Spleen (tissue), 11 donors: ENCODE data around the gene MTCP1. TPM values are rescaled to one million over a fixed set of nuclear protein-coding genes. Genes with fewer than 3 reads are reported as not detected.

ENCODE experiments used
- DNase-seq: peaks from one replicate; pipeline ENCODE4 v3.0.0-alpha.2; 2020
- H3K27ac ChIP-seq, 8 donors: fragments of 200-600 bp; sonication (generic) in 7 of 8; 1 replicate in 4 of 8; 2 replicates in 4 of 8; pipeline versions ENCODE4 v1.5.0 to v1.8.0; 2016 to 2021; ENCODE audit warnings: inconsistent platforms in 4 of 8, mild to moderate bottlenecking in 4 of 8, moderate library complexity in 1 of 8
- H3K27me3 ChIP-seq, 7 donors: fragments of 200-600 bp; sonication (generic) in 6 of 7; replicated peaks in 1 of 7; 1 replicate in 4 of 7; 2 replicates in 3 of 7; pipeline versions ENCODE4 v1.5.0 to v1.8.0; 2016 to 2021; ENCODE audit warnings: inconsistent platforms in 3 of 7, mild to moderate bottlenecking in 1 of 7
- H3K36me3 ChIP-seq, 6 donors: fragments of 200-600 bp; sonication (generic) in 5 of 6; 1 replicate in 4 of 6; 2 replicates in 2 of 6; pipeline versions ENCODE4 v1.5.0 to v1.8.0; 2016 to 2021; ENCODE audit warnings: inconsistent platforms in 2 of 6
- H3K4me1 ChIP-seq, 6 donors: fragments of 200-600 bp; sonication (generic) in 5 of 6; 1 replicate in 3 of 6; 2 replicates in 3 of 6; pipeline versions ENCODE4 v1.5.0 to v1.8.0; 2016 to 2021; ENCODE audit warnings: inconsistent platforms in 3 of 6
- H3K4me3 ChIP-seq, 8 donors: fragments of 200-600 bp; sonication (generic) in 7 of 8; 1 replicate in 4 of 8; 2 replicates in 4 of 8; pipeline versions ENCODE4 v1.5.0 to v1.8.0; 2016 to 2021; ENCODE audit warnings: inconsistent platforms in 4 of 8, mild to moderate bottlenecking in 4 of 8, moderate library complexity in 2 of 8
- H3K9me3 ChIP-seq, 8 donors: fragments of 200-600 bp; sonication (generic) in 7 of 8; 1 replicate in 4 of 8; 2 replicates in 4 of 8; pipeline versions ENCODE4 v1.5.0 to v1.8.0; 2016 to 2021; ENCODE audit warnings: inconsistent platforms in 4 of 8
- POLR2A ChIP-seq, 3 donors: fragments of 450-650 bp; IDR thresholded peaks; one replicate each; pipeline ENCODE4 v1.5.1; 2017; ENCODE audit warnings: antibody characterized with exemption in 3 of 3, mild to moderate bottlenecking in 1 of 3
- POLR2AphosphoS5 ChIP-seq, 3 donors: sonication (generic); formaldehyde crosslinking; IDR thresholded peaks; one replicate each; pipeline ENCODE4 v1.5.1; 2017; ENCODE audit warnings: antibody characterized with exemption in 3 of 3
- WGBS, 5 donors: extraction: QIAGEN DNeasy Blood & Tissue Kit in 3 of 5; methylation state at CpG; one replicate each; pipeline versions ENCODE4 v1.1.5 to v1.1.7; 2013 to 2018; 5-methylcytosine and 5-hydroxymethylcytosine counted together
- intact Hi-C: fragments of 100-400 bp; cut with DNase I; formaldehyde crosslinking; loops from one replicate; pipeline ENCODE4 v1.15.0; 2023; ENCODE audit warnings: low total_unique reads
- polyA plus RNA-seq, 3 donors: library from polyadenylated mRNA; stranded (reverse); fragments of 200-250 nt; gene quantifications; one replicate each; pipeline ENCODE4 v1.2.1, GENCODE V29; 2013
- total RNA-seq, 7 donors: library from RNA; depleted of rRNA in 3 of 7; stranded (reverse); fragments of >200 nt in 3 of 7; fragmentation: NEBNext Ultra II Directional in 4 of 7; extraction: Animal tissue kit (Norgen Biotek cat#: 25700) in 4 of 7; gene quantifications; one replicate each; pipeline versions ENCODE4 v1.1.0 to v1.2.1, GENCODE V29; 2016 to 2021
- TF ChIP-seq, protein P1 (sequence below), 11 experiments: fragments of 200-600 bp in 7 of 11; fragments of 450-650 bp in 4 of 11; sonication (generic) in 4 of 11; IDR thresholded peaks in 8 of 11; conservative IDR thresholded peaks in 3 of 11; 1 replicate in 7 of 11; 2 replicates in 4 of 11; pipeline versions ENCODE4 v1.4.0 to v1.8.0; 2016 to 2021; ENCODE audit warnings: antibody characterized with exemption in 11 of 11, inconsistent platforms in 4 of 11, mild to moderate bottlenecking in 1 of 11
- donor health status: healthy with polysubstance abuse.
- donor health status: DM: no; HTN: no; CAD: no; lungs with moderate emphysema.
- donor health status: DM: no; HTN: no; CAD: no.
- donor health status: Bipolar disorder and iron deficiency.
- donor health status: healthy.
- donor health status: DM: no; HTN: no; CAD: no.
- donor health status: DM: yes; HTN: yes; CAD: no.

MTCP1 gene
- total and polyA plus RNA-seq, 10 donors = 1.2 to 33.0 (median 15.5) TPM

GRCh38 chrX:155061760-155062159 lies 9.2 kb downstream of the MTCP1 start:
- 82 to 95% (median 92%) methylated on average over 4 of the region's 4 CpGs for WGBS, 5 donors
- H3K4me1 ChIP-seq = peaks cover 0 to 10% (median 8%) of the 10 kb centered on the region in 6 donors
- no peak overlapping the region for H3K27ac ChIP-seq
- TF ChIP-seq, protein P1, sequence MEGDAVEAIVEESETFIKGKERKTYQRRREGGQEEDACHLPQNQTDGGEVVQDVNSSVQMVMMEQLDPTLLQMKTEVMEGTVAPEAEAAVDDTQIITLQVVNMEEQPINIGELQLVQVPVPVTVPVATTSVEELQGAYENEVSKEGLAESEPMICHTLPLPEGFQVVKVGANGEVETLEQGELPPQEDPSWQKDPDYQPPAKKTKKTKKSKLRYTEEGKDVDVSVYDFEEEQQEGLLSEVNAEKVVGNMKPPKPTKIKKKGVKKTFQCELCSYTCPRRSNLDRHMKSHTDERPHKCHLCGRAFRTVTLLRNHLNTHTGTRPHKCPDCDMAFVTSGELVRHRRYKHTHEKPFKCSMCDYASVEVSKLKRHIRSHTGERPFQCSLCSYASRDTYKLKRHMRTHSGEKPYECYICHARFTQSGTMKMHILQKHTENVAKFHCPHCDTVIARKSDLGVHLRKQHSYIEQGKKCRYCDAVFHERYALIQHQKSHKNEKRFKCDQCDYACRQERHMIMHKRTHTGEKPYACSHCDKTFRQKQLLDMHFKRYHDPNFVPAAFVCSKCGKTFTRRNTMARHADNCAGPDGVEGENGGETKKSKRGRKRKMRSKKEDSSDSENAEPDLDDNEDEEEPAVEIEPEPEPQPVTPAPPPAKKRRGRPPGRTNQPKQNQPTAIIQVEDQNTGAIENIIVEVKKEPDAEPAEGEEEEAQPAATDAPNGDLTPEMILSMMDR (IDR thresholded peaks at IDR 0.05 in 8 of 11, conservative IDR thresholded peaks at IDR 0.05 in 3 of 11) = no peak
- TF ChIP-seq POLR2AphosphoS5 (IDR thresholded peaks at IDR 0.05) = no peak
- no peaks in the 10 kb centered on the region for H3K9me3 ChIP-seq
- no peaks in the 10 kb centered on the region for H3K27me3 ChIP-seq
- intact Hi-C loops = loop anchor here (5.0 kb wide), 1 partner anchor 79 kb away; no protein-coding TSS in a partner anchor
- DNase-seq = no peak
- H3K4me3 ChIP-seq = no peak overlapping the region
- peaks cover 0 to 24% (median 0%) of the 10 kb centered on the region in 6 donors for H3K36me3 ChIP-seq

GRCh38 chrX:155056877-155057792 lies 13.8 kb downstream of the MTCP1 start:
- Histone ChIP-seq H3K27me3 (no peaks in the 10 kb centered on the region), H3K9me3 (no peaks in the 10 kb centered on the region), H3K4me3 (peak overlapping the region in 2 of 8 donors; percentile 9 to 38), H3K4me1 (peaks cover 0 to 14% (median 8%) of the 10 kb centered on the region in 6 donors), H3K36me3 (peaks cover 0 to 47% (median 0%) of the 10 kb centered on the region in 6 donors), H3K27ac (peak overlapping the region in 4 of 8 donors; percentile 18 to 51 (median 40))
- TF ChIP-seq POLR2AphosphoS5 (IDR thresholded peaks at IDR 0.05) = peak; percentile 39 to 56 (median 51)
- TF ChIP-seq, protein P1 (IDR thresholded peaks at IDR 0.05 in 8 of 11, conservative IDR thresholded peaks at IDR 0.05 in 3 of 11) = peak; percentile 48 to 92 (median 80)
- no peak for TF ChIP-seq POLR2A (IDR thresholded peaks at IDR 0.05)
- peak; percentile 85 for DNase-seq
- 10 to 29% (median 19%) methylated on average over 10 to 25 of the region's 25 CpGs for WGBS, 5 donors
- intact Hi-C loops = no loop called here

DNA sequence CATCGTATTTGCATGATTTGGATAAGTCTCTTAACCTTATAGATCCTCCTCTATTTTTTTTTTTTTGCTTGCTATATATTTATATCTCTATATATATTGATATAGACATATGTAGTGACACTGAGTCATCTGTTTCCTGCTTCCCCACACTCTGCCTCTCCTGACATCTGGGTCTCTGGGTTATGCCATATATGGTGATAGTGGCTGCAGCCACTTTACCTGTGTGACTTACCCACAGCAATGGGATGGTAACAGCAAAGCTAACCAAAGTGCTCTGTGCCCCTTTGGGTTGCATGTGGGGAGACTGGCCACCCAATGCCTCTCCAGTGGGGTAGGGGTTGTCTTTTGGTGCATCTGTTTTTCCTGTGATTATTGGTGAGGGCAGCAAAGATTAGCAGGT lies 14.5 kb downstream of the MTCP1 start:
- no peak for TF ChIP-seq POLR2A (IDR thresholded peaks at IDR 0.05)
- TF ChIP-seq, protein P1 (IDR thresholded peaks at IDR 0.05 in 8 of 11, conservative IDR thresholded peaks at IDR 0.05 in 3 of 11) = no peak
- no peak for TF ChIP-seq POLR2AphosphoS5 (IDR thresholded peaks at IDR 0.05)
- intact Hi-C loops = no loop called here
- Histone ChIP-seq H3K4me3 (no peak overlapping the region), H3K9me3 (no peaks in the 10 kb centered on the region), H3K27me3 (no peaks in the 10 kb centered on the region), H3K36me3 (peaks cover 0 to 47% (median 0%) of the 10 kb centered on the region in 6 donors), H3K4me1 (peaks cover 0 to 14% (median 8%) of the 10 kb centered on the region in 6 donors), H3K27ac (peak overlapping the region in 4 of 8 donors; percentile 18 to 51 (median 40))
- no peak for DNase-seq
- WGBS, 5 donors = 74 to 88% (median 82%) methylated on average over 1 of the region's 1 CpG

DNA sequence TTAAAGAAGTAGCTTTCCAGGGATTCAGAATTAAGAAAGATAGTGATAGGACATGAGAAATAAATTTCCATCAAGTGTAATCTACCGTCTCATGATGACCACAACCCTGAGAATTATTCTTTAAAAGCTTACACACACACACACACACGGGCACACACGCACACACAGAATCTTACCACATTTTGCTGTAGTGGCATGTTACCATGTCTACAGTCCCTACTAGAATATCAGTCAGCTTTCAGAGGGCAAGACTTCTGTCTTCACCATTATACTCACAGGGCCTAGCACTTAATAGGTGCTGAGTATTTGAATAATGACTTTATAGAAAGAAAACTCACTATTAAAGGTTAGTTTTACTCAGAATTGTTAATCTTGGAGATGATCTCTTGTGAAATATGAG lies 15.4 kb downstream of the MTCP1 start:
- no peak for DNase-seq
- TF ChIP-seq, protein P1 (IDR thresholded peaks at IDR 0.05 in 8 of 11, conservative IDR thresholded peaks at IDR 0.05 in 3 of 11) = no peak
- TF ChIP-seq POLR2A (IDR thresholded peaks at IDR 0.05) = no peak
- Histone ChIP-seq H3K36me3 (peaks cover 0 to 42% (median 0%) of the 10 kb centered on the region in 6 donors), H3K9me3 (no peaks in the 10 kb centered on the region), H3K4me3 (no peak overlapping the region), H3K4me1 (peaks cover 0 to 14% (median 8%) of the 10 kb centered on the region in 6 donors), H3K27ac (no peak overlapping the region), H3K27me3 (no peaks in the 10 kb centered on the region)
- intact Hi-C loops = no loop called here
- 72 to 94% (median 88%) methylated on average over 3 of the region's 3 CpGs for WGBS, 5 donors
